Activated CD4-positive, alpha-beta memory T cell treated with anti-CD3 and anti-CD28 coated beads, Interleukin-2, amount 10 ng/mL, durations not matched to agents 7 days and 5 days (primary cell): ENCODE data around the gene PFKFB1. TPM values are rescaled to one million over a fixed set of nuclear protein-coding genes. Genes with fewer than 3 reads are reported as not detected.
"Not testable (repeated sequence)": the region's sequence is repeated elsewhere in the genome, so short reads cannot be mapped to it uniquely, and the experiment has no call there.

Experiments used
- CTCF ChIA-PET: fragments of 350-600 bp; sonication (Branson Sonifier 250); formaldehyde crosslinking; loops from one replicate; lab custom pipeline; 2021; ENCODE audit warnings: antibody characterized with exemption, inconsistent platforms; lab: Charles Lee
- POLR2A ChIA-PET: fragments of 350-600 bp; sonication (Branson Sonifier 250); formaldehyde crosslinking; loops from one replicate; lab custom pipeline; 2021; ENCODE audit warnings: antibody characterized with exemption; lab: Charles Lee
- DNase-seq: peaks from one replicate; pipeline ENCODE4 v3.0.0-alpha.2; 2020
- H3K27ac Mint-ChIP-seq: one replicate; pipeline ENCODE4 v1.8.0; 2021; ENCODE audit warnings: mild to moderate bottlenecking, mixed read lengths
- H3K27me3 Mint-ChIP-seq: one replicate; pipeline ENCODE4 v1.8.0; 2021; ENCODE audit warnings: mixed read lengths
- H3K36me3 Mint-ChIP-seq: one replicate; pipeline ENCODE4 v1.8.0; 2021; ENCODE audit warnings: low read depth, mixed read lengths
- H3K4me1 Mint-ChIP-seq: one replicate; pipeline ENCODE4 v1.8.0; 2021; ENCODE audit warnings: mixed read lengths
- H3K4me3 Mint-ChIP-seq: one replicate; pipeline ENCODE4 v1.8.0; 2021; ENCODE audit warnings: mild to moderate bottlenecking, mixed read lengths
- H3K9me3 Mint-ChIP-seq: one replicate; pipeline ENCODE4 v1.8.0; 2021; ENCODE audit warnings: mixed read lengths
- total RNA-seq, 2 experiments: library from RNA; stranded (reverse); gene quantifications; one replicate each; pipeline ENCODE4 v1.2.3, GENCODE V29; 2021

The PFKFB1 gene
- total RNA-seq, 2 experiments from 2014 or later, result 0.45 to 0.60 TPM

DNA sequence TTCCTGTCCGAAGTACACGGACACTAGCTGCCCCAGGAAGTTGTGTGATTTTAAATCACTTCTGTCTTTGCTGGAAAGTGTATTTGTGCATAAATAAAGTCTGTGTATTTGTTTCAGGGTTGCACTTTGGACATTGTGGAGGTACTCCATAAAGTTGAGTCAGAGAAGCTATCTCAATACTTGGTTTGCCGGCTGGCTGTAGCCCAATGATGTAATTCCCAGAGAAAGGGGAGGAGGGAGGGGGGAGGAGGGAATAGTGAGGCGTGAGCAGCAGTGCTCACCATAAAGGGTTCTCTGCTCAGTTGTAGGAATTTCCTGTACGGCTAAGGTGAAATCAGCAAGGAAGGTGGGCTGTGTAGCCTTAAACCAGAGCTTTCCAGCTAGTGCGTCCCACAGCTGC lies 13.7 kb upstream of the PFKFB1 start:
- peaks cover 36% of the 10 kb centered on the region for H3K36me3 Mint-ChIP-seq
- ChIA-PET POLR2A (no interaction called here), CTCF (interaction anchor here (0.8 kb wide), 1 partner anchor 112 kb away, joined by 3 read pairs; no protein-coding TSS in a partner anchor)
- H3K9me3 Mint-ChIP-seq, result no peaks in the 10 kb centered on the region
- H3K27me3 Mint-ChIP-seq, result no peaks in the 10 kb centered on the region
- no peak for DNase-seq
- H3K4me1 Mint-ChIP-seq, result peaks cover 16% of the 10 kb centered on the region
- H3K4me3 Mint-ChIP-seq, result no peak overlapping the region
- H3K27ac Mint-ChIP-seq, result no peak overlapping the region

DNA sequence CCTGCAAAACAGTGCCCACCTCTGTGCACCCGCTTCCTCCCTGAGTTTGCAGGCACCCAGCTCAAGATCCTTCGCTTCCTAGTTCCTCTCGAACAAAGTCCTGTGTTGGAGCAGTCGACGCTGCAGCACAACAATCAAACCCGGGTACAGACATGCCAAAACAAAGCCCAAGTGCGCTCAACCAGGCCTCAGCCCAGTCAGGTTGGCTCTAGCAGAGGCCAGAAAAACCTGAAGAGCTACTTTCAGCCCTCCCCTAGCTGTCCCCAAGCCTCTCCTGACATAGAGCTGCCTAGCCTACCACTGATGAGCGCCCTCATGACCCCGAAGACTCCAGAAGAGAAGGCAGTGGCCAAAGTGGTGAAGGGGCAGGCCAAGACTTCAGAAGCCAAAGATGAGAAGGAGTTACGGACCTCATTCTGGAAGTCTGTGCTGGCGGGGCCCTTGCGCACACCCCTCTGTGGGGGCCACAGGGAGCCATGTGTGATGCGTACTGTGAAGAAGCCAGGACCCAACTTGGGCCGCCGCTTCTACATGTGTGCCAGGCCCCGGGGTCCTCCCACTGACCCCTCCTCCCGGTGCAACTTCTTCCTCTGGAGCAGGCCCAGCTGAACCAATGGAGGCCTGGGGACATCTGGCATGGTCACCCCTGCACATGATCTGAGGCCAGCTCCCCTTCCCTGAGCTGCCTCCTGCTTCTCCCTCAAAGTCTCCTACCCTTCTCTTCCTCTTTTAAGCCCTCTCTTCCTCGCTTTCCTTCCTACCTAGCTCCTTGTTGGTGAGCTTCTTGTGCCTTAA lies 13.0 kb upstream of the PFKFB1 start:
- POLR2A ChIA-PET, result no interaction called here
- CTCF ChIA-PET, result no interaction called here
- Mint-ChIP-seq H3K36me3 (peaks cover 43% of the 10 kb centered on the region), H3K27ac (no peak overlapping the region), H3K27me3 (no peaks in the 10 kb centered on the region), H3K4me1 (peaks cover 23% of the 10 kb centered on the region), H3K9me3 (no peaks in the 10 kb centered on the region), H3K4me3 (no peak overlapping the region)
- no peak for DNase-seq

DNA sequence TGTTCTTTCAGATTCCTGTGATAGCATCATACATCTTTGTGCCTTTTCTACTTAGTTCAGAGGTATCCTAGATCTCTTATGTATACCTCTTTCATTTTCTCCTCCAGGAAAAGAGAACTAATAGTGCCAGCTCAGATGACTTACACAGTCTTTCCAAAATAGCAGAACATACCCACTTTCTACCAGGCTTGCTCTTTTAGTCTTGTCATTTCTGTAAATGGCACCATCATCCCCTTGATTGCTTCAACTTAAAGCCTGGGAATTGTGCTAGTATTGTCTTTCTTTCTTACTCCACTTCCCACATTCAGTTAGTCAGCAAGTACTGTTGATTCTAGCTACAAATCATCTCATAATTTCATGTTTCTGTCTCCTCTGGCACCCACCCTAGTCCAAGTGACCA lies 11.3 kb upstream of the PFKFB1 start:
- DNase-seq, result no peak
- H3K4me3 Mint-ChIP-seq, result no peak overlapping the region
- ChIA-PET POLR2A (no interaction called here), CTCF (no interaction called here)
- no peak overlapping the region for H3K27ac Mint-ChIP-seq
- no peaks in the 10 kb centered on the region for H3K27me3 Mint-ChIP-seq
- H3K9me3 Mint-ChIP-seq, result no peaks in the 10 kb centered on the region
- H3K4me1 Mint-ChIP-seq, result peaks cover 33% of the 10 kb centered on the region
- peaks cover 50% of the 10 kb centered on the region for H3K36me3 Mint-ChIP-seq

DNA sequence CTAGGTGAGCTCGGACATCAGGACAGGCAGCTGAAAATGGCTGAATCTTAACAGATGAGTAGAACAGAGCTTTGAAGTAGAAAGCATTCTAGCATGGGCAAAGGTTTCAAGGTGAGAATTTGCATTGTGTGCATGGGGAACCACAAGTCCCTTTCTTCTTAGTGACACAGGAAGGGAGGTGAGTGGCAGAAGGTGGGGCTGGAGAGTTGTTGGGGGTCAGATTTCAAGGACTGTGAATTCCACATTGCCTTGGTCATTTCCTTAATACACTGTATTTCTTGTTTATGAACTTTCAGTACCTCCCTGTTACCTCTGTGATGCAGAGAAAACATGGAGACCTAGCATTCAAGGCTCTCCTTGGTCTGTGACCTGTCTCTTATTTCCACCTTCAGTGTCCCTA lies 10.2 kb upstream of the PFKFB1 start:
- ChIA-PET POLR2A (no interaction called here), CTCF (no interaction called here)
- DNase-seq, result no peak
- H3K36me3 Mint-ChIP-seq, result peaks cover 52% of the 10 kb centered on the region
- H3K27me3 Mint-ChIP-seq, result no peaks in the 10 kb centered on the region
- no peak overlapping the region for H3K27ac Mint-ChIP-seq
- no peaks in the 10 kb centered on the region for H3K9me3 Mint-ChIP-seq
- H3K4me3 Mint-ChIP-seq, result no peak overlapping the region
- H3K4me1 Mint-ChIP-seq, result peaks cover 36% of the 10 kb centered on the region

DNA sequence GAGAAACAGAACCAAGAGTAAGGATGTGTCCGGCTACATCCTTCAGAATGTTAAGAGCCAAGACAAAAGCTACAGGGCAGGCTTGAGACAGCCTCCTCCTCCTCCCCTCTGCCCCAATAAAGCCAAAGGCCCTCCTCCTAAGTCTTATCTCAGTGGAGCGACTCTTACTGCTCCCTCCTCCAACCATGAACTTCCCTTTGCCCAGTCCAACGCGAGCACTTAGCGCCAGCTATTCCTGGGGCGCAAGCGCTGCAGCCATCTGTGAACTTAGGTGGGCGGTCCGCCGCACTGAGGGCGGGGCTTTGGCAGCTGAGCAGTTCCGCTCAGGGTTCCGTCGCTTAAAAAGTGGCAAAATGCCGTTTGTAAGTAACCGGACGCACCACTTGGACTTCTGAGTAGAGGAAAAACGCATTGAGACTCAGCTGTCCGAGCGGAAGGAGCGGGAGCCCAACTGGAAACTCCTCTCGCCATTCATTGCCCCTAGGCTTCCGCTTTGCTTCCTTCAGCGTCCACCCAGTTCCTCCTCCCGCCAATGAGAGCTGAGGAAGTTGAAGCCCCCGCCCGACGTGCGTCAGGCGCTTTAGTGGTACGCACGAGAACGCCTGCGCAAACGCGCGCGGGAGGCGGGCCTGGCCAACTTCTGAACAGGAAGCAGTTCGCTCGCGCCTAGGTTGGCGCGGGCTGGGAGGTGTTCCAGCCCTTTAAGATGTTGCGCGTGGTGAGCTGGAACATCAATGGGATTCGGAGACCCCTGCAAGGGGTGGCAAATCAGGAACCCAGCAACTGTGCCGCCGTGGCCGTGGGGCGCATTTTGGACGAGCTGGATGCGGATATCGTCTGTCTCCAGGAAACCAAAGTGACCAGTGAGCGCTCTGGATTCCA lies 6.0 kb upstream of the PFKFB1 start, which contains the start of gene APEX2:
Gene APEX2 (plus strand): TSS at position 647 of the 882 bp plus-strand sequence. CDS start 60 bp downstream, at position 707.
- DNase-seq, result peak; percentile 90
- H3K27ac Mint-ChIP-seq, result peak within 1 kb of the TSS; percentile 90
- H3K4me3 Mint-ChIP-seq, result peak within 1 kb of the TSS; percentile 97
- ChIA-PET POLR2A (interaction anchor here (0.8 to 3.1 kb wide), 15 partner anchors 9 to 1316 kb away, joined by 3 to 12 read pairs (median 8); partner anchors contain the start of genes FAM120C, GNL3L, MAGEH1 and PHF8), CTCF (interaction anchor here (0.6 to 1.5 kb wide), 5 partner anchors 13 to 1687 kb away, joined by 3 to 6 read pairs (median 4); no protein-coding TSS in a partner anchor)
- peaks cover 31% of the 10 kb centered on the region for H3K4me1 Mint-ChIP-seq
- no peaks in the 10 kb centered on the region for H3K27me3 Mint-ChIP-seq
- no peaks in the 10 kb centered on the region for H3K9me3 Mint-ChIP-seq
- peaks cover 31% of the 10 kb centered on the region for H3K36me3 Mint-ChIP-seq

DNA sequence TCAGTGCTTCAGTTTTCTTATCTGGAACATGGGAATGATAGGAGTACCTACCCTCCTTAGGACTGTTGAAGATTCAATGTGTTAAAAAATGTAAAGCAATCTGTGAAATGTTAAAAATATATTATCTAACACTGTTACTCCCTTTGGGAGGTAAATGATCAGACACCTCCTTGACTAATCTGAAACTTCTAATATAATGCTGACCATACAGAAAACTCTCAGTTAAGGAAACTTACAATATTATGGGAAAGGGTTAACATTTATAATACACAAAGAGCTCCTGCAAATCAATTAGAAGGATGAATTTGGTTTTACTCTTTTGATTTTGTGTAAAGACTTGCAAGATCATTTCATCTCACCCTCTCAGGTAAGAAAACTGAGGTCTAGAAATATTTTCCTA lies 1.6 kb upstream of the PFKFB1 start:
- Mint-ChIP-seq H3K9me3 (no peaks in the 10 kb centered on the region), H3K27me3 (no peaks in the 10 kb centered on the region), H3K36me3 (peaks cover 6% of the 10 kb centered on the region), H3K27ac (no peak overlapping the region), H3K4me3 (no peak overlapping the region), H3K4me1 (peaks cover 4% of the 10 kb centered on the region)
- ChIA-PET POLR2A (no interaction called here), CTCF (no interaction called here)
- DNase-seq, result no peak

DNA sequence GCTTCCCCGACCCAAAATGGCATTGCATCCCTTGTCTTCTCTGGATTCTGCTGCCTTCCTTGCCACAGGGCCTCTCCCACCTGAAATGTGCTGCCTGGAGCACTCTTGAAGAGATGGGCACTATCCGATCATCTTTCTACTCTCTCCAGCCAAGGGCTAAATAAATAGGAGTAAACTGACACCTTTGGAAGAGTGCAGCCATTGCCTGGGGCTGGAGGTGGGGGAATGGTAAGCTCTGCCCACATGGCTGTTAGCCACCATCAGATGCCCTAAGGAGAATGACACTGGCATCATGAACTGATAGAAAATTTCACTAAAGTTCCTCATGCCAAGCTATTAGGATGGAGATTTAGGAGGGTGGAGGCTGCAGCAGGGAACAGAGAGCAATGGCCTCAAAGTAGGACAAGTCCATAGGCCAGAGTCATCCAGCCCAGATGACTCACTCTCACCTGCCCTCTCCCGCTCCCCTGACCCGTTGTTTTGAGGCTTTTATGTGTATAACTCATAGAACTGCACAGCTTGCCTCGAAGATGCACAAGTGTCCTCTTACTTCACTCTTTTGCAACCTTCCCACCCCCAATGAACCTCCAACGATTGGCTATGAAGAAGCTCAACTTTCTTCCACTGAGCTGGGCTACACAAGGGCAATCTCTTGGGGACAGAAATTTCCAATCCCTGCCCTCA lies 822 bp upstream of the PFKFB1 start:
- ChIA-PET CTCF (no interaction called here), POLR2A (no interaction called here)
- Mint-ChIP-seq H3K9me3 (no peaks in the 10 kb centered on the region), H3K27me3 (no peaks in the 10 kb centered on the region), H3K36me3 (no peaks in the 10 kb centered on the region), H3K4me3 (no peak overlapping the region), H3K27ac (no peak overlapping the region), H3K4me1 (peaks cover 4% of the 10 kb centered on the region)
- no peak for DNase-seq

DNA sequence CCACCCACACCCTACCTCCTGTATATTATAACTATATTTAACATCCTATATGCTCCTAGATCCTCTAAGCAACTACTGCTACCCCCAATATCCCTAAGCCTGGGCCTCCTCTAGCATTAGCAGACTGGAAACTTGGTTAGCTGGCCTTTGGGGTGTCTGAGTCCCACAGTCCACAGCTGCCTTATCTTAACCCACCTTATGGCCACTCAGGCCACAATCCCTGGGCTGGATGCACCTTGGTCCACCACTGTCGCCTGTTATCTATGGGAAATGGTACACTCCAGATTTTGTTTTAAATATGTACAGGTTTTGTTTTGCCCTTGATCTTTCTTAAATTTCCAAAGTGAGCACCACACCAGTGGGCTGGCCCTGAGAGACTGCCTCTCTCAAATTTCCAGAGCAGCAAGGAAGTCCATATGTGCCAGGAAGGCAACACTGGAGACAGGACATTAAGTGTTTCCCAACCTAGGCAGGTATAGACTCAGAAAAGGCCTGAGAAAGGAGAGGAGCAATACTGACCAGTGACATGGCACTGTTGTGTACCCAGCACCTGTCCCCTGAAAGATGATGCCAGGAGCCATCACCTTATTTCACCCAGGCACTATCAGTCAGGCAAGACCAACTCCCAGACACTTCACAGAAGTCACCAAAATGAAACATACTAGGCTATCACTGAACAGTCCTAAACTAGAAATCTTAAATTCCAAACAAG lies 921 bp downstream of the PFKFB1 start:
- no peak for DNase-seq
- Mint-ChIP-seq H3K4me1 (no peaks in the 10 kb centered on the region), H3K36me3 (no peaks in the 10 kb centered on the region), H3K4me3 (no peak overlapping the region), H3K27me3 (no peaks in the 10 kb centered on the region), H3K27ac (no peak overlapping the region), H3K9me3 (no peaks in the 10 kb centered on the region)
- POLR2A ChIA-PET, result no interaction called here
- CTCF ChIA-PET, result no interaction called here

DNA sequence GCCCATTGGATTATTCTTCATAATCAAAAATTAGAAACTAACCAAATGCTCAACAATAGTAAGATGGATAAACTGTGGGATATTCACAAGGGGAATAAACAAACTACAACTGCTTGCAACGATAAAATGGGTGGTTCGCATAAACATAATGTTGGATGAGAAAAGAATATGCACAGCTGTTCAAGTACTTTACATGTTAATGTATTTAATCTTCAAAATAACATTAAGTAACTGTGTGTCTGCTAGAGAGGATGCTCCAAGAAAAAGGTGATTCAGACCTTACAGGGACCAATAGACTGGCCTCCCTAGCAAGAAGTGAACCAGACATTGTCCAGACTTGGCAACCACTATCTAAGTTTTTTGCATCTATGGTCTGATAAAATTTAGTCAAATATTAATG lies 2.3 kb downstream of the PFKFB1 start:
- POLR2A ChIA-PET, result no interaction called here

DNA sequence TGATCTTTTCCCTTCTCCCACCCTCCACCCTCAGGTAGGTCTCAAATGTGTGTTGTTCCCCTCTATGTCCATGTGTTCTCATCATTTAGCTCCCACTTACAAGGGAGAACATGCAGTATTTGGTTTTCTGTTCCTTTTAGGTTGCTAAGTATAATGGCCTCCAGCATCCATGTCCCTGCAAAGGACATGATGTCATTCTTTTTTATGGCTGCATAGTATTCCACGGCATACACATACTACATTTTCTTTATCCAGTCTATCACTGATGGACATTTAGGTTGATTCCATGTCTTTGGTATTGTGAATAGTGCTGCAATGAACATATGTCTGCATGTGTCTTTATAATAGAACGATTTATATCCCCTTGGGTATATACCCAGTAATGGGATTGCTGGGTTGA lies 10.7 kb downstream of the PFKFB1 start:
- CTCF ChIA-PET, H3K36me3 Mint-ChIP-seq, H3K4me3 Mint-ChIP-seq, H3K27ac Mint-ChIP-seq, H3K27me3 Mint-ChIP-seq, H3K4me1 Mint-ChIP-seq, H3K9me3 Mint-ChIP-seq, DNase-seq, POLR2A ChIA-PET: not testable (repeated sequence)

More for the DNA sequence above, 2.3 kb downstream of the PFKFB1 start:
- CTCF ChIA-PET, result no interaction called here
- H3K27me3 Mint-ChIP-seq, result no peaks in the 10 kb centered on the region
- no peak overlapping the region for H3K4me3 Mint-ChIP-seq
- H3K36me3 Mint-ChIP-seq, result no peaks in the 10 kb centered on the region
- H3K9me3 Mint-ChIP-seq, result no peaks in the 10 kb centered on the region
- DNase-seq, result no peak
- H3K27ac Mint-ChIP-seq, result no peak overlapping the region
- H3K4me1 Mint-ChIP-seq, result no peaks in the 10 kb centered on the region

DNA sequence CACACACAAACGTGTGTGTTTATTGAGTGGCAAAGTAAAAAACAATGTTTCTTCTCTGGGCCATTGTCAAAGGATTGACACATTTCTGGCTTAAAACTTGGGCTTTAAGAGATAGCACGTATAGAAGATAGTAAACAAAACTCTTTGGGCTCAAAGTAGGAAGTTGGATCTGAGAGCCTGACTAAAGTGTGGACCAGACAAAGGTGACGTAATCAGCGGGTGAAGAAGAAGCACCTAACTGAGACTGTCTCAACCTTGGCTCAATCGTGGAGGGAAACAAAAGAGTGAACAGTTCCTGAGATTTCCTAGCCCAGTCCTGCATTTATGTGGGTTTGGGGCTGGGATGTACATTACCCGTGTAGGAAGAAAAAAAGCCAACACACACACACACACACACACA lies 13.7 kb downstream of the PFKFB1 start:
- POLR2A ChIA-PET, result no interaction called here
- no peak for DNase-seq
- Mint-ChIP-seq H3K4me3 (no peak overlapping the region), H3K27ac (no peak overlapping the region), H3K4me1 (no peaks in the 10 kb centered on the region), H3K36me3 (no peaks in the 10 kb centered on the region), H3K9me3 (no peaks in the 10 kb centered on the region), H3K27me3 (no peaks in the 10 kb centered on the region)
- CTCF ChIA-PET, result no interaction called here

DNA sequence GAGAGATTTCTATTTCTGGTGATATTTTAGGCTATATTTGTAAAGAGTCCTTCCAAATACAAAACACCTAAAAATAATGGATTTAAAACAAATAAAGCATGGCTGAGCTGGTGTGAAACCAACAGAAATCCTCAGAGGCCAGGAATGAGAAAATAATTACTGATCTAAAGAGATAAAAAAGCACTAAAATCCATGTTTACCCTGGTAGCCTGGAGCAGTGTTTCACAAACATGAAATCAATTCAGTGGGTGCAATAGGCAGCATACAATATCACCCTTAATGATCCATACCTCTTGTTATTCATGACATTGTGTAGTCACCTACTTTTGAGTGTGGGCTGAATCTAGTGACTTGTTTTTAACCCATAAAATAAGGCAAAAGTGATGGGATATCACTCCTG lies 14.6 kb downstream of the PFKFB1 start:
- Mint-ChIP-seq H3K9me3 (no peaks in the 10 kb centered on the region), H3K4me3 (no peak overlapping the region), H3K36me3 (no peaks in the 10 kb centered on the region), H3K27ac (no peak overlapping the region), H3K4me1 (no peaks in the 10 kb centered on the region), H3K27me3 (no peaks in the 10 kb centered on the region)
- ChIA-PET POLR2A (no interaction called here), CTCF (no interaction called here)
- DNase-seq, result no peak
